SU-DHL-6 (cell line): ENCODE measurements around the gene REST.

Source experiments
- EZH2phosphoT487 ChIP-seq: fragments of 200-600 bp; sonication (generic), shearing (Covaris generic); conservative IDR thresholded peaks from 2 replicates; pipeline ENCODE4 v1.6.1; 2018; ENCODE audit warnings: mild to moderate bottlenecking, antibody characterized with exemption, low read length, moderate library complexity, mixed read lengths
- TF ChIP-seq, protein P1 (sequence below): fragments of 200-600 bp; sonication (generic); IDR thresholded peaks from one replicate; pipeline ENCODE4 v1.5.1; 2017; ENCODE audit warnings: antibody characterized with exemption, mild to moderate bottlenecking, low read length, moderate library complexity; ENCODE audit not compliant: insufficient read depth, poor library complexity, severe bottlenecking

DNA sequence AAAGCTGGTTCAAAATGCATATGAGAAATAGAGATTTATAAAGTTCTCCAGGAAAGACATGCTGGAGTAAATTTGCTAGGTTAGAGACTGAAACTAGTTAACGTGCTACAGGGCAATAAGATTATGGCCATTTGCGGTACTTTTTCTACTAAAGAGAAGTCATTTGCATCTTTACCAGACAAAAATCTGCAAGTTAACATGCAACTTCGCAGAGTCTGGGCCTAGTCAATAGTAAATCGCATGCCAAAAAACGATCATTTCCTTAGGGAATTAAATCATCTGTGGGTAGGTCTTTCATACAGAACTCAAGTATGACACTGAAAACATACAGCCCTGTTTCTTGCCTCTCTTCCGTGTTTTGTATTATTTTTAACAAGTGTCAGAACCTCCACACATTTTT is 32.8 kb upstream of the REST start:
- TF ChIP-seq, protein P1, sequence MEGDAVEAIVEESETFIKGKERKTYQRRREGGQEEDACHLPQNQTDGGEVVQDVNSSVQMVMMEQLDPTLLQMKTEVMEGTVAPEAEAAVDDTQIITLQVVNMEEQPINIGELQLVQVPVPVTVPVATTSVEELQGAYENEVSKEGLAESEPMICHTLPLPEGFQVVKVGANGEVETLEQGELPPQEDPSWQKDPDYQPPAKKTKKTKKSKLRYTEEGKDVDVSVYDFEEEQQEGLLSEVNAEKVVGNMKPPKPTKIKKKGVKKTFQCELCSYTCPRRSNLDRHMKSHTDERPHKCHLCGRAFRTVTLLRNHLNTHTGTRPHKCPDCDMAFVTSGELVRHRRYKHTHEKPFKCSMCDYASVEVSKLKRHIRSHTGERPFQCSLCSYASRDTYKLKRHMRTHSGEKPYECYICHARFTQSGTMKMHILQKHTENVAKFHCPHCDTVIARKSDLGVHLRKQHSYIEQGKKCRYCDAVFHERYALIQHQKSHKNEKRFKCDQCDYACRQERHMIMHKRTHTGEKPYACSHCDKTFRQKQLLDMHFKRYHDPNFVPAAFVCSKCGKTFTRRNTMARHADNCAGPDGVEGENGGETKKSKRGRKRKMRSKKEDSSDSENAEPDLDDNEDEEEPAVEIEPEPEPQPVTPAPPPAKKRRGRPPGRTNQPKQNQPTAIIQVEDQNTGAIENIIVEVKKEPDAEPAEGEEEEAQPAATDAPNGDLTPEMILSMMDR = no peak
- TF ChIP-seq EZH2phosphoT487 = no peak
